Islet precursor cell (in vitro differentiated cells): ENCODE measurements around the gene DDX54.
"Not testable (repeated sequence)": the region's sequence is repeated elsewhere in the genome, so short reads cannot be mapped to it uniquely, and the experiment has no call there.

Experiments used
- DNase-seq: peaks from one replicate; pipeline ENCODE4 v3.0.0-alpha.2; 2018

The DDX54 gene

GRCh38 chr12:113161415-113162016, 23.8 kb downstream of the DDX54 start:
- DNase-seq: peak; percentile 100

GRCh38 chr12:113159937-113160336, 25.3 kb downstream of the DDX54 start:
- no peak for DNase-seq

- DNase-seq: no peak
These were observed 26.7 kb downstream of the DDX54 start for GRCh38 chr12:113158439-113159203.

- no peak for DNase-seq
These were observed 27.9 kb downstream of the DDX54 start for GRCh38 chr12:113157218-113157859.

GRCh38 chr12:113155646-113156045, 29.6 kb downstream of the DDX54 start:
- DNase-seq: no peak

- DNase-seq: peak; percentile 53
These were observed 30.2 kb downstream of the DDX54 start for GRCh38 chr12:113155060-113155459.

GRCh38 chr12:113154351-113154973, 30.8 kb downstream of the DDX54 start:
- DNase-seq: peak; percentile 81

- DNase-seq: peak; percentile 94
These were observed 32.2 kb downstream of the DDX54 start for GRCh38 chr12:113152835-113153814.

- DNase-seq: no peak
These were observed 33.0 kb downstream of the DDX54 start for GRCh38 chr12:113152196-113152834.

GRCh38 chr12:113151655-113152054, 33.6 kb downstream of the DDX54 start:
- no peak for DNase-seq

GRCh38 chr12:113149361-113150150, 35.7 kb downstream of the DDX54 start, which contains the start of gene CFAP73:
TSS of gene CFAP73 (plus strand) at chr12:113149724. CDS start at chr12:113149858, 134 bp downstream.
- DNase-seq: peak; percentile 98

GRCh38 chr12:113146999-113147398, 38.3 kb downstream of the DDX54 start:
- no peak for DNase-seq

GRCh38 chr12:113145720-113146551, 39.3 kb downstream of the DDX54 start:
- DNase-seq: no peak

GRCh38 chr12:113144806-113145205, 40.5 kb downstream of the DDX54 start:
- no peak for DNase-seq

- no peak for DNase-seq
These were observed 41.3 kb downstream of the DDX54 start for GRCh38 chr12:113143959-113144358.

- no peak for DNase-seq
These were observed 42.4 kb downstream of the DDX54 start for GRCh38 chr12:113142886-113143332.

GRCh38 chr12:113142173-113142885, 42.9 kb downstream of the DDX54 start:
- no peak for DNase-seq

GRCh38 chr12:113141716-113142115, 43.6 kb downstream of the DDX54 start:
- DNase-seq: not testable (repeated sequence)

GRCh38 chr12:113140706-113141105, 44.6 kb downstream of the DDX54 start:
- no peak for DNase-seq
